GM12864 (cell line): Measurements from ENCODE around the gene FCRLA.

Experiments
- DNase-seq: peaks from one replicate; pipeline ENCODE4 v3.0.0-alpha.2; 2011; ENCODE audit warnings: low read depth
- H3K4me3 ChIP-seq: 2 replicates; pipeline ENCODE4 v1.5.1; 2011; ENCODE audit warnings: mild to moderate bottlenecking, low read depth, low read length, control low read depth
- CTCF ChIP-seq: IDR thresholded peaks from 2 replicates; pipeline ENCODE4 v1.5.1; 2011; ENCODE audit warnings: low read depth, mild to moderate bottlenecking, moderate library complexity, low read length, control low read depth, inconsistent platforms; ENCODE audit errors: missing control alignments

Gene FCRLA

GRCh38 chr1:161725908-161726472 is 19.0 kb downstream of the FCRLA start:
- H3K4me3 ChIP-seq: peak overlapping the region; percentile 74
- DNase-seq: no peak

GRCh38 chr1:161726473-161727255 is 19.6 kb downstream of the FCRLA start:
- peak overlapping the region; percentile 74 for H3K4me3 ChIP-seq
- DNase-seq: no peak

More at GRCh38 chr1:161725908-161726472, 19.0 kb downstream of the FCRLA start:
- peak; percentile 42 for TF ChIP-seq CTCF

GRCh38 chr1:161727256-161727924 is 20.4 kb downstream of the FCRLA start:
- no peak for TF ChIP-seq CTCF
- peak overlapping the region; percentile 74 for H3K4me3 ChIP-seq
- DNase-seq: no peak

More at GRCh38 chr1:161726473-161727255, 19.6 kb downstream of the FCRLA start:
- no peak for TF ChIP-seq CTCF

- TF ChIP-seq CTCF: no peak
- no peak for DNase-seq
- H3K4me3 ChIP-seq: no peak overlapping the region
Observed at GRCh38 chr1:161728376-161729226, 21.6 kb downstream of the FCRLA start.

GRCh38 chr1:161730050-161730564 is 23.1 kb downstream of the FCRLA start:
- no peak for TF ChIP-seq CTCF
- no peak for DNase-seq
- H3K4me3 ChIP-seq: no peak overlapping the region

GRCh38 chr1:161731241-161731640 is 24.2 kb downstream of the FCRLA start:
- DNase-seq: no peak
- no peak overlapping the region for H3K4me3 ChIP-seq
- no peak for TF ChIP-seq CTCF
